H9 (cell line): ENCODE measurements around the gene HCFC1. TPM values are rescaled to one million over a fixed set of nuclear protein-coding genes. Genes with fewer than 3 reads are reported as not detected.
A peak's percentile ranks its signal among the peaks of the same experiment; 100 is the strongest.

Experiments
- DNase-seq: peaks from one replicate; pipeline ENCODE4 v3.0.0-alpha.2; 2017
- H2AFZ ChIP-seq: one replicate; pipeline ENCODE4 v1.6.1; 2013; ENCODE audit warnings: mild to moderate bottlenecking, low read length, control low read depth, moderate library complexity
- H2AK5ac ChIP-seq: 2 replicates; pipeline ENCODE4 v1.6.1; 2013; ENCODE audit warnings: low read length, control low read depth, mixed read lengths; ENCODE audit not compliant: insufficient read length
- H2BK120ac ChIP-seq: one replicate; pipeline ENCODE4 v1.6.1; 2013; ENCODE audit warnings: low read depth, mild to moderate bottlenecking, low read length, control low read depth, inconsistent platforms; ENCODE audit not compliant: poor library complexity, severe bottlenecking
- H2BK12ac ChIP-seq: 2 replicates; pipeline ENCODE4 v1.6.1; 2013; ENCODE audit warnings: low read length, control low read depth, mixed read lengths, low read depth; ENCODE audit not compliant: insufficient read length
- H2BK15ac ChIP-seq: 2 replicates; pipeline ENCODE4 v1.6.1; 2013; ENCODE audit warnings: low read depth, low read length, control low read depth
- H2BK20ac ChIP-seq: one replicate; pipeline ENCODE4 v1.6.1; 2013; ENCODE audit warnings: low read depth, mild to moderate bottlenecking, low read length, control low read depth, inconsistent platforms; ENCODE audit not compliant: poor library complexity, severe bottlenecking
- H2BK5ac ChIP-seq: 2 replicates; pipeline ENCODE4 v1.6.1; 2013; ENCODE audit warnings: low read length, control low read depth, mixed read lengths; ENCODE audit not compliant: insufficient read length
- H3K14ac ChIP-seq: 2 replicates; pipeline ENCODE4 v1.6.1; 2013; ENCODE audit warnings: low read length, control low read depth; ENCODE audit not compliant: insufficient read depth
- H3K18ac ChIP-seq: 2 replicates; pipeline ENCODE4 v1.6.1; 2013; ENCODE audit warnings: low read depth, mild to moderate bottlenecking, mixed read lengths, low read length, control low read depth; ENCODE audit not compliant: insufficient read length
- H3K23ac ChIP-seq: 2 replicates; pipeline ENCODE4 v1.6.1; 2013; ENCODE audit warnings: low read length, control low read depth, mixed read lengths, low read depth; ENCODE audit not compliant: insufficient read length
- H3K23me2 ChIP-seq: 2 replicates; pipeline ENCODE4 v1.6.1; 2013; ENCODE audit warnings: low read depth, mild to moderate bottlenecking, mixed read lengths, low read length, control low read depth; ENCODE audit not compliant: insufficient read length, poor library complexity, severe bottlenecking
- H3K27ac ChIP-seq: 2 replicates; pipeline ENCODE4 v1.5.1; 2013; ENCODE audit warnings: low read length, control low read depth, mixed read lengths, low read depth; ENCODE audit not compliant: insufficient read length
- H3K27me3 ChIP-seq: 2 replicates; pipeline ENCODE4 v1.6.1; 2013; ENCODE audit warnings: low read length, control low read depth, inconsistent platforms; ENCODE audit not compliant: insufficient read depth
- H3K4ac ChIP-seq: 2 replicates; pipeline ENCODE4 v1.6.1; 2013; ENCODE audit warnings: low read depth, mild to moderate bottlenecking, control low read depth, inconsistent platforms, low read length, moderate library complexity
- H3K4me1 ChIP-seq: 2 replicates; pipeline ENCODE4 v1.6.1; 2013; ENCODE audit warnings: low read length, control low read depth, inconsistent platforms; ENCODE audit not compliant: insufficient read depth
- H3K4me2 ChIP-seq: 2 replicates; pipeline ENCODE4 v1.6.1; 2013; ENCODE audit warnings: low read length, control low read depth, mixed read lengths; ENCODE audit not compliant: insufficient read length, insufficient read depth
- H3K56ac ChIP-seq: 2 replicates; pipeline ENCODE4 v1.6.1; 2013; ENCODE audit warnings: low read depth, mild to moderate bottlenecking, mixed read lengths, low read length, control low read depth; ENCODE audit not compliant: insufficient read length
- H3K79me1 ChIP-seq: 2 replicates; pipeline ENCODE4 v1.6.1; 2013; ENCODE audit warnings: low read depth, mild to moderate bottlenecking, moderate library complexity, low read length, control low read depth, inconsistent platforms; ENCODE audit not compliant: insufficient read depth, poor library complexity, severe bottlenecking
- H3K79me2 ChIP-seq: 2 replicates; pipeline ENCODE4 v1.6.1; 2013; ENCODE audit warnings: low read length, control low read depth, inconsistent platforms; ENCODE audit not compliant: insufficient read depth
- H3K9ac ChIP-seq: 2 replicates; pipeline ENCODE4 v1.6.1; 2013; ENCODE audit warnings: low read length, control low read depth, mixed read lengths; ENCODE audit not compliant: insufficient read length; ENCODE audit errors: extremely low read depth
- H3K9me3 ChIP-seq: one replicate; pipeline ENCODE4 v1.6.1; 2013; ENCODE audit warnings: low read depth, low read length, inconsistent platforms; ENCODE audit not compliant: control insufficient read depth
- H3T11ph ChIP-seq: one replicate; pipeline ENCODE4 v1.6.1; 2013; ENCODE audit warnings: mild to moderate bottlenecking, low read length, control low read depth, inconsistent platforms
- H4K20me1 ChIP-seq: one replicate; pipeline ENCODE4 v1.6.1; 2013; ENCODE audit not compliant: control insufficient read depth, insufficient read length, insufficient read depth
- H4K5ac ChIP-seq: 2 replicates; pipeline ENCODE4 v1.6.1; 2013; ENCODE audit warnings: low read depth, mild to moderate bottlenecking, mixed read lengths, low read length, control low read depth; ENCODE audit not compliant: insufficient read length
- H4K8ac ChIP-seq: replicated peaks from 2 replicates; pipeline ENCODE4 v1.6.1; 2013; ENCODE audit warnings: low read length, control low read depth, mixed read lengths, low read depth; ENCODE audit not compliant: insufficient read length
- H4K91ac ChIP-seq: 2 replicates; pipeline ENCODE4 v1.6.1; 2013; ENCODE audit warnings: low read depth, mild to moderate bottlenecking, moderate library complexity, mixed read lengths, low read length, control low read depth; ENCODE audit not compliant: insufficient read length
- H3K27ac Mint-ChIP-seq, 3 experiments: 2 replicates in 2 of 3; 3 replicates in 1 of 3; pipeline ENCODE4 v1.8.0; 2020 to 2021; ENCODE audit warnings: mixed read lengths in 3 of 3, mild to moderate bottlenecking in 1 of 3, moderate library complexity in 1 of 3
- H3K27me3 Mint-ChIP-seq: 2 replicates; pipeline ENCODE4 v1.8.0; 2021; ENCODE audit warnings: low read depth, mild to moderate bottlenecking, moderate library complexity, mixed read lengths
- H3K36me3 Mint-ChIP-seq, 3 experiments: 2 replicates in 2 of 3; 3 replicates in 1 of 3; pipeline ENCODE4 v1.8.0; 2020 to 2021; ENCODE audit warnings: low read depth in 3 of 3, mixed read lengths in 3 of 3; ENCODE audit not compliant: insufficient read depth in 1 of 3
- H3K4me1 Mint-ChIP-seq, 2 experiments: 2 replicates each; pipeline ENCODE4 v1.8.0; 2020; ENCODE audit warnings: mixed read lengths in 2 of 2
- H3K4me3 Mint-ChIP-seq, 2 experiments: 2 replicates in 1 of 2; 3 replicates in 1 of 2; pipeline ENCODE4 v1.8.0; 2020 to 2021; ENCODE audit warnings: mild to moderate bottlenecking in 2 of 2, mixed read lengths in 2 of 2, moderate library complexity in 1 of 2
- H3K9me3 Mint-ChIP-seq, 2 experiments: 2 replicates in 1 of 2; 3 replicates in 1 of 2; pipeline ENCODE4 v1.8.0; 2020; ENCODE audit warnings: mild to moderate bottlenecking in 2 of 2, mixed read lengths in 2 of 2, moderate library complexity in 1 of 2
- CTCF ChIP-seq: fragments of 200-600 bp; sonication (generic); conservative IDR thresholded peaks from 3 replicates; pipeline ENCODE4 v1.8.0; 2021; ENCODE audit warnings: antibody characterized with exemption, mild to moderate bottlenecking
- WGBS: extraction: QIAGEN DNeasy Blood & Tissue Kit; methylation state at CpG from one replicate; pipeline ENCODE4 v1.1.7; 2013; ENCODE audit warnings: missing lambda C conversion rate, low lambda C conversion rate, mixed read lengths; ENCODE audit not compliant: insufficient read length; ENCODE audit errors: extremely low coverage; 5-methylcytosine and 5-hydroxymethylcytosine counted together
- total RNA-seq: library from RNA; stranded (reverse); gene quantifications from 2 replicates; pipeline ENCODE4 v1.2.1, GENCODE V29; 2021

HCFC1 gene
- total RNA-seq, 1 experiment from 2014 or later: 144 TPM

GRCh38 chrX:154015581-154016264 is 44.1 kb upstream of the HCFC1 start:
- no peaks in the 10 kb centered on the region for H3K9me3 ChIP-seq
- no peak overlapping the region for H2BK20ac ChIP-seq
- no peak overlapping the region for H4K8ac ChIP-seq
- no peak overlapping the region for H2BK12ac ChIP-seq
- H3K23me2 ChIP-seq: peaks cover 9% of the 10 kb centered on the region
- H3K27ac ChIP-seq: no peak overlapping the region
- no peaks in the 10 kb centered on the region for H3K27me3 ChIP-seq
- H3K9me3 Mint-ChIP-seq: peaks cover 53 to 70% of the 10 kb centered on the region in 2 experiments
- H3K79me2 ChIP-seq: no peaks in the 10 kb centered on the region
- H4K20me1 ChIP-seq: peaks cover 5% of the 10 kb centered on the region
- H3K4me1 ChIP-seq: no peaks in the 10 kb centered on the region
- no peak overlapping the region for H3K14ac ChIP-seq
- H4K91ac ChIP-seq: no peak overlapping the region
- TF ChIP-seq CTCF: no peak
- peaks cover 8 to 18% of the 10 kb centered on the region in 2 experiments for H3K4me1 Mint-ChIP-seq
- peak overlapping the region in 1 of 3 experiments; percentile 61; a peak in 1 of 7 replicates for H3K27ac Mint-ChIP-seq
- H3K23ac ChIP-seq: no peak overlapping the region
- no peak overlapping the region for H3K18ac ChIP-seq
- peaks cover 6 to 60% (median 16%) of the 10 kb centered on the region in 3 experiments for H3K36me3 Mint-ChIP-seq
- H2BK5ac ChIP-seq: no peak overlapping the region
- DNase-seq: no peak
- no peaks in the 10 kb centered on the region for H3K79me1 ChIP-seq
- H3K9ac ChIP-seq: no peak overlapping the region
- H2AK5ac ChIP-seq: no peak overlapping the region
- H3K56ac ChIP-seq: no peak overlapping the region
- no peak overlapping the region for H3K4me2 ChIP-seq
- H3K4ac ChIP-seq: no peak overlapping the region
- H2AFZ ChIP-seq: no peak overlapping the region
- no peak overlapping the region for H4K5ac ChIP-seq
- H3T11ph ChIP-seq: no peak overlapping the region
- H3K27me3 Mint-ChIP-seq: no peaks in the 10 kb centered on the region
- no peak overlapping the region for H2BK120ac ChIP-seq
- WGBS: no CpG with 5 or more reads among the region's 16 CpGs
- no peak overlapping the region for H2BK15ac ChIP-seq
- peak overlapping the region in 1 of 2 experiments; percentile 53; a peak in 1 of 5 replicates for H3K4me3 Mint-ChIP-seq
